HG03439 (cell line): Measurements from ENCODE around the gene ZNF543.

Experiments
- ATAC-seq: cut with Tn5 transposase; IDR thresholded peaks from one replicate; pipeline ENCODE4 v1.9.1; 2021; ENCODE audit warnings: mild to moderate bottlenecking, moderate library complexity; ENCODE audit not compliant: unreplicated experiment

Gene ZNF543

GRCh38 chr19:57377498-57378146 is 57.4 kb downstream of the ZNF543 start:
- no peak for ATAC-seq
